ENCODE data around the gene DLL4.
A peak's percentile ranks its signal among the peaks of the same experiment; 100 is the strongest.

The DLL4 gene

GRCh38 chr15:40906091-40906990 lies 22.8 kb upstream of the DLL4 start:
- DNase-seq (ENCODE audit: low spot score): peak; percentile 92

- no peak for DNase-seq (ENCODE audit: low spot score)
These were observed 21.9 kb upstream of the DLL4 start for GRCh38 chr15:40906991-40907802.

GRCh38 chr15:40908095-40908494 lies 21.0 kb upstream of the DLL4 start:
- DNase-seq (ENCODE audit: low spot score): no peak

GRCh38 chr15:40909662-40910630 lies 19.2 kb upstream of the DLL4 start:
- no peak for DNase-seq (ENCODE audit: low spot score)

- no peak for DNase-seq (ENCODE audit: low spot score)
These were observed 18.0 kb upstream of the DLL4 start for GRCh38 chr15:40911141-40911540.

GRCh38 chr15:40911693-40912092 lies 17.4 kb upstream of the DLL4 start:
- DNase-seq (ENCODE audit: low spot score): no peak

GRCh38 chr15:40912478-40912877 lies 16.7 kb upstream of the DLL4 start:
- no peak for DNase-seq (ENCODE audit: low spot score)

GRCh38 chr15:40914013-40914412 lies 15.1 kb upstream of the DLL4 start:
- no peak for DNase-seq (ENCODE audit: low spot score)

GRCh38 chr15:40914486-40914885 lies 14.7 kb upstream of the DLL4 start:
- no peak for DNase-seq (ENCODE audit: low spot score)

GRCh38 chr15:40915116-40915661 lies 14.0 kb upstream of the DLL4 start:
- DNase-seq (ENCODE audit: low spot score): no peak

GRCh38 chr15:40915679-40916078 lies 13.5 kb upstream of the DLL4 start:
- DNase-seq (ENCODE audit: low spot score): no peak

- DNase-seq (ENCODE audit: low spot score): no peak
These were observed 11.6 kb upstream of the DLL4 start for GRCh38 chr15:40917585-40917984.

GRCh38 chr15:40918146-40918798 lies 10.9 kb upstream of the DLL4 start:
- no peak for DNase-seq (ENCODE audit: low spot score)

GRCh38 chr15:40918799-40919392 lies 10.2 kb upstream of the DLL4 start:
- no peak for DNase-seq (ENCODE audit: low spot score)

- DNase-seq (ENCODE audit: low spot score): no peak
These were observed 7.1 kb upstream of the DLL4 start for GRCh38 chr15:40921949-40922607.

GRCh38 chr15:40922608-40923005 lies 6.5 kb upstream of the DLL4 start:
- DNase-seq (ENCODE audit: low spot score): no peak

GRCh38 chr15:40923551-40923950 lies 5.6 kb upstream of the DLL4 start:
- DNase-seq (ENCODE audit: low spot score): no peak

- no peak for DNase-seq (ENCODE audit: low spot score)
These were observed 3.7 kb upstream of the DLL4 start for GRCh38 chr15:40925495-40925862.

- no peak for DNase-seq (ENCODE audit: low spot score)
These were observed 3.1 kb upstream of the DLL4 start for GRCh38 chr15:40925863-40926658.

Data from left forelimb (tissue), 1 donor.